Islet precursor cell (in vitro differentiated cells): ENCODE measurements around the gene PNPLA7.

Experiments used
- DNase-seq: peaks from one replicate; pipeline ENCODE4 v3.0.0-alpha.2; 2018

Gene PNPLA7

GRCh38 chr9:137446851-137447471 lies 103.2 kb downstream of the PNPLA7 start:
- DNase-seq, result no peak

DNA sequence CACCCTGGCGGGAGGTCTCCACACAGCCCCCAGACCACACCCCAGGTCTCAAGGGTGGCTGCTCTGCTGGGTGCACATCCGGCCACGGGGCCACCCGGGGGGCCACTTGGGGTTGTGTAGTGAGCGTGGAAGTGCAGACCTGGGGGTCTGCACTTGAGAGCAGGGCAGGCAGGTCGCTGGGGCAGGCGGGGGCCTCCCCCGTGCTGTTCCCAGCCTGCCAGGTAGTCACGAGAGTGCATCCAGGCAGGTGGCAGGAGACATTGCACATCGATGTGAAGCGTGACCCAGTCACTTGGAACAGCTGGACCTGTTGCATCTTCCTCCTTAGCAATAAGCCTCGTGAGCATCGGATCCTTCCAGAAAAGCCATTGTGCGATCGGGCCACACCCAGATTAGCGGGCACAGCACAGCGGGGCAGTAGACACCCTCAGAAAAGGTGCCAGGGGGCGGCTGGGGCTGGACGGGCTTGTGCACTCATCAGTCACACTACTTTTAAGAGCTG lies 104.2 kb downstream of the PNPLA7 start:
- DNase-seq, result no peak

DNA sequence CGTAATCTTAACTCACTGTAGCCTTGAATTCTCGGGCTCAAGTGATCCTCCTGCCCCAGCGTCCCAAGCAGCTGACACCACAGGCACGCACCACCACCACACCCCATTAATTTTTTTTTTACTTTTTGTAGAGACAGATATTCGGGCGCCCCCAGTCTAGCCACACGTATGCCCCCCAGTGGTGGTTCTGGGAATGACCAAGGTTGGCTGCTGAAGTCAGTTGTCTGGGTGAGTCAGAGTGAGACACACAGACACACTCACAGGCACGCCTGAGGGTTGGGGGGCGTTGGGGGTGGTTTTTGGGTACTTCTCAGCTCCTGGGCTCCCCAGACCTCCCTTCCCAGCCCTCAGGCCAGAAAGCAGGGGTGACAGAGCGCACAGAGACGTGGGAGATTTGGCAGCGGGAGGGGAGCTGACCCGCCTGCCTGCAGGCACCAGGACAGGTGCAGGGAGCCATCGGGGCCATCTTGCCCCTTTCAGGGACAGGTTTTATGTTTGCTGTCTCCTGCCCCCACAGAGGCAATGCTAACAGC lies 104.9 kb downstream of the PNPLA7 start:
- DNase-seq, result peak; percentile 88

DNA sequence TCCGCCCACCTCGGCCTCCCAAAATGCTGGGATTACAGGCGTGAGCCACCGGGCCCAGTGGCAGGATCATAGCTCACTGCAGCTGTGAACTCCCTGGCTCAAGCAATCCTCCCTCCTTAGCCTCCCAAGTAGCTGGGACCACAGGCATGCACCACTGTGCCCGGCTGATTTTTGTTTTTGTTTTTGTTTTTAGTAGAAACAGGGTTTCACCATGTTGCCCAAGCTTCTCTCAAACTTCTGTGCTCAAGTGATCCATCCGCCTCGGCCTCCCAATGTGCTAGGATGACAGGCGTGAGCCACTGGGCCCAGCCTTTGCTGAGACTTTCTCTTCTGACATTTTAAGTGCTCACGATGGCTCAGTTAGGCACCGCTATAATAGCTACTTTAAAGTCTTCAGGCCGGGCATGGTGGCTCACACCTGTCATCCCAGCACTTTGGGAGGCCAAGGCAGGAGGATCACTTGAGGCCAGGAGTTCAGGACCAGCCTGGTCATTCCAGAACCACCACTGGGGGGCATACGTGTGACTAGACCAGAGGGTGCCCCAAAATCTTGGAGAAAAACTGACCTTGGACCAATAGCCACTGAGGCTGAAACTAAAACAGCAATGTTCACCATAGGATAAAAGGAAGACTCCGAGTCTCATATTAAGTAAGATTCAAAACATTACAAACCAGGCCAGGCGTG lies 106.0 kb downstream of the PNPLA7 start:
- DNase-seq, result no peak

- DNase-seq, result no peak
Measured at GRCh38 chr9:137441935-137442321, 108.3 kb downstream of the PNPLA7 start.

DNA sequence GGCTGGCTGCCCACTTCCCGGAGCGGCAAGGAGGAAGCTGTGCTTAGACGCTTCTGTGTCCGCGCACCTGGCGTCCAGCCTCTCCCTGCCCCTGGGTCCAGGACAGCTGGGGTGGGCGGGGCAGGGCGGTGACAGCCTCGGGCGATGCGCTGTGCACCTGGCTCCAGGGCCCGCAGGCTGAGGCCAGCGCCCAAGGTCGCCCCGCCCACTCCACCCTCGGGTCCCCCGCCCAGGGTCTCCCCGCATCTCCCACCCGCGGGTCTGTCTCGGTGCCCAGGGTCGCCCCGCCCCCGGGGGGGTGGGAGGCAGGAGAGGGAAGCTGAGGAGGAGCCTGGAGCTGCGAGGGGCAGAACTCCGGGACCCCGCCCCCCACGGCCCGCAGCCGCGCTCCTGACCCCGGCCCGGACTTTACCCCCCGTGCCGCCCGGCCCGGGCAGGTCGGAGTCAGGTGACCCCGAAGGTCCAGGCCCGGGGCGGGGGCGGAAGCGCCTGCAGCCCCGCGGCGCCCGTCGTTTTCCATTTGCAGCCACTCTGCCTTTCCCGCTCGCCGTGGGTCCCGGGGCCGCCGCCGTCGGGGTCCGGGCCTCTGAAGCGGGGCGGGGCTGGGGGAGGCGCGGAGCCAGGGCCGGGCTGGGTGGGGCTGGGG lies 108.8 kb downstream of the PNPLA7 start, which contains the start of gene ENTPD8:
Gene ENTPD8, minus strand, starts transcription at position 69 of the 646 bp plus-strand sequence. CDS start 3,072 bp downstream, outside the sequence.
- peak; percentile 82 for DNase-seq

DNA sequence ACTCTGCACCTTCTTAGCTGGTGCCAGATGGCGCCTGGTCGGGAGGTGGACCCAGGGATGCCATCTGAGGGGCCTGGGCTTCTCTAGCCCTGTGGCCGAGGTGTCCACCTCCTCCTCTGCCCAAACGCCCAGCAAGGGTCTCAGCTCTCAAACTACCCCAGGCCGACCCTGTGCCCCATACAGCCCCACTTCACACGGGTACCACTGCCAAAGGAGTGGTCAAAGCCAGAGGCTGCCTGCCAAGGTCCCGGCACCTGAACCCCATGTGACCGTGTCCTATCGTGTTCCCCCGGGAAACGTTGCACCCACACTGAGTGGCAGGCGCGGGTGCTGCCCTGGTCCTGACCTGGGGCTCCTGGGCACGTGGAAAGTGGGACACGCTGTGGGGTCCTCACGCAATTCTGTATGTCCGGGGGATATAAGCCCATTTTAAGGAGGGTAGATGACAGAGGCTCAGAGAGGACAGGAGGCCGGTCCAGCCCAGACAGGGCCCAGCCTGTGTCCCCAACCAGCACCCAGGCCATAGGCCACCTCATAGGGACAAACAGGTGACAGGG lies 111.0 kb downstream of the PNPLA7 start:
- DNase-seq, result no peak

DNA sequence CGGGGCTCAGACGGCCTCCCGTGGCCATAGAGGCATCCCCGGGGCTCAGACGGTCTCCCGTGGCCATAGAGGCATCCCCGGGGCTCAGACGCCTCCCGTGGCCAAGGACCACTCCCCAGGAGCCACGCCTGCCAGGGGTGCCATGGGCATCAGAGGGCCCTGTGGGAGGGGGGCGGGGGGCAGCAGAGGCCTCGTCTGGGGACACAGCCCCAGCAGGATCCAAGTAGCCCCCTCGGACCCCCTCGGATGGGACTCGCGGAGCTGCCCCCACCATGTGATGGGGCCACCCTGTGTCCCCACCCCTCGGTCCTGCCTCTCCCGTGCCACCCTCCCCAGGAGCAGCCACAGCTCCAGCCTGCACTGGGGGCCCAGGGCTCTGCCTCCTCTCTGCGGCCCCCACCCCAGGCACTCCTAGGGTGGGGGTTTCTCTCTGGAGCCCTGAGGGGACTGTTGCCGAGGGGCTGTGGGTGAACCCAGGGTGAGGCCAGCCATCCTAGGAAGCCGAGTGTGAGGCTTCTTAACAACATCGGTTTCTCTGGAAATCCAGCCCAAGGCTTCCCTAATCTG lies 111.5 kb downstream of the PNPLA7 start:
- no peak for DNase-seq

- DNase-seq, result no peak
Measured at GRCh38 chr9:137437691-137438590, 112.3 kb downstream of the PNPLA7 start.

- no peak for DNase-seq
Measured at GRCh38 chr9:137436761-137437600, 113.2 kb downstream of the PNPLA7 start.

- DNase-seq, result no peak
Measured at GRCh38 chr9:137435980-137436760, 114.0 kb downstream of the PNPLA7 start.

GRCh38 chr9:137435381-137435891 lies 114.8 kb downstream of the PNPLA7 start:
- DNase-seq, result no peak

DNA sequence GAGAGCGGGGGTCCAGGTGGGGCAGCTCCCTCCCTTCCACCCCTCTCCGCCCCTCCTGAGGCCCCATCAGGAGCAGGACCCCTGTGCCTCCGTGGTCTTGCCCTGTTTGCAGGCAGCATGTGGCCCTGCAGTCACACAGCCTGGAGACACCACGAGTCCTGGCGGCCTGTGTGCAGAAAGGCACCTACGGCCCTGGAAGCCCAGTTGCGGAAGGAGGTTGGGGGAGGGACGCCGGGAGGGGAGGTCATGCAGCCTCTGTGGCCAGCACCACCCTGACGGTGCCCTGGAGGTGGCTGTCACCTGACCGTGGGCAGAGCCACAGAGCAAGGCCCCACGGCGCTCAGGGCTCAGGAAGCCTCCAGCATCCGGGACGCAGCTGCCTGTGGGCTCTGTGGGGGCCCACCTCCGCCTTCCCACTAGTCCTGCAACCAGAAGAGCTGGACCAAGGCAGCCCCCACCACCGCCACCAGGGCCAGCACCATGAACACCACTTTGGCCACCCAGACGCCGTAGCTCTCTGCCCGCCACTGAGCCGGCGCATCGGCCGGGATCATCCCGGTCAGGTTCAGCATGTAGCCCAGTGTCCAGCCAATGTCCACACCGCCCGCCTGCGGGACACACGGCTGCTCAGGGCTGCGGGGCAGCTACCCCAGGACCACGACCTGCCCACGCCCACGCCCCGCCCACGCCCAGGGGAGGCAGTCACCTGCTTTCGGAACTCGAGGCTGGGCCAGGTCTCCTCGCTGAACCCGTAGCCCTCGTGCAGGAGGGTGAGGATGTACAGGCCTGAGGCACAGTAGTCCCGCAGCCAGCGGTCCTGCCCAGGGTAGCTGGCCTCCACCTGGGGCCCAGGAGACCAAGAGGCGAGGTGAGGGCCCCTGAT lies 115.5 kb downstream of the PNPLA7 start:
- no peak for DNase-seq

GRCh38 chr9:137433916-137434431 lies 116.2 kb downstream of the PNPLA7 start:
- DNase-seq, result no peak

DNA sequence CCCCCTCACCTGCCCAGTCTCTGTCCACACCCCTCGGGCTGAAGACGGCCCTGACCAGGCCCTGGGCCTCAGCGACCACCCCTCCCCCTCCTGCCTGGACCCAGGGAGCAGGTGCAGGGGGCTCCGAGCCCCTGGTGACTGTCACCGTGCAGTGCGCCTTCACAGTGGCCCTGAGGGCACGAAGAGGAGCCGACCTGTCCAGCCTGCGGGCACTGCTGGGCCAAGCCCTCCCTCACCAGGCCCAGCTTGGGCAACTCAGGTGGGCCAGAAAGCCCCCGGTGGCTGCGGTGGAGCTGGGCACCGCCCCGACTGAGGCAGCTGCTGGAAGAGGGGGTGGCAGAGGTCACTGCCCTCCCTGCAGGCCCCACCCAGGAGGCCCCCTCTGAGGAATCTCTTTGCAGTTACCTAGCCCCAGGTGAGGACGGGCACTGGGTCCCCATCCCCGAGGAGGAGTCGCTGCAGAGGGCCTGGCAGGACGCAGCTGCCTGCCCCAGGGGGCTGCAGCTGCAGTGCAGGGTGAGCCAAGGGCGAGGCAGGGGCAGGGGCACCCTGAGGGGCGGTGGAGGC lies 116.8 kb downstream of the PNPLA7 start:
- DNase-seq, result no peak

GRCh38 chr9:137432687-137433348 lies 117.4 kb downstream of the PNPLA7 start:
- no peak for DNase-seq

DNA sequence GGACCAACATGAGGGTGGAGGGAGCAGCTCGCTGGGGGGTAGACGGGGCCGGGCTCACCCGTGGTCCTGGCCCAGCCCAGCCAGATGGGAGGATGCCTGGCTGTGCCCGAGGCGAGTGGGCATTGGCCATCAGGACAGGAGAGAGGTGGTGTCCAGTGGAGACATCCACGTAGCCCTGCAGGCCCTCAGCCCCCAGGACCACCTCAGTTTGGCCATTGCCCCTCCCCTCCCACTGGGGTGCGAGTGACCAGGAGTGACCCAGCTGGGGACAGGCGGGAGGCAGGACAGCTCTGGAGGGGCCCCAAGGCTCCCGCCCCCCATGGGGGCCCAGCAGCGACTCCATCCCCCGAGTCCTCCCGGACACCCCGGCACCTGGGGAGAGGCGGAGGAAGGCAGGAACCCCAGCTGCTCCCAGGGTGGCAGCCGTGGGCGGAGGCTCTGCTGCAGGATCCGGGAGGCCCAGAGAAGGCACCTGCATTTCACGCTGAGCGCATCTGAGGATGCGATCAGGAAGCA lies 118.7 kb downstream of the PNPLA7 start:
- DNase-seq, result no peak
